SK-N-SH (cell line): ENCODE results near the gene FBXO42. TPM values are rescaled to one million over a fixed set of nuclear protein-coding genes. Genes with fewer than 3 reads are reported as not detected.
"Not testable (repeated sequence)": the region's sequence is repeated elsewhere in the genome, so short reads cannot be mapped to it uniquely, and the experiment has no call there.

Source experiments
- CTCF ChIA-PET: fragments of 300-600, 350-600 bp; formaldehyde crosslinking; extraction: SDS; loops from one replicate; lab custom pipeline; 2021; lab: Yijun Ruan, JAX
- POLR2A ChIA-PET: fragments of 350-600 bp; sonication (Branson Sonifier 250); formaldehyde crosslinking; extraction: SDS; loops from one replicate; lab custom pipeline; 2020; ENCODE audit warnings: antibody characterized with exemption, inconsistent platforms; lab: Yijun Ruan, JAX
- DNase-seq: peaks from one replicate; pipeline ENCODE4 v3.0.0; 2012
- H2AFZ ChIP-seq: fragments of 200-600 bp; sonication (generic); 2 replicates; pipeline ENCODE4 v1.8.1; 2016; ENCODE audit warnings: antibody characterized with exemption, mild to moderate bottlenecking, low read depth
- H3F3A ChIP-seq: fragments of 200-600 bp; sonication (generic); replicated peaks from 2 replicates; pipeline ENCODE3; 2016; ENCODE audit warnings: antibody characterized with exemption, mild to moderate bottlenecking; ENCODE audit not compliant: insufficient read depth
- H3K27ac ChIP-seq, 2 experiments: fragments of 200-500 bp in 1 of 2; fragments of 200-600 bp in 1 of 2; sonication (Bioruptor generic) in 1 of 2; sonication (generic), shearing (Covaris generic) in 1 of 2; 2 replicates each; pipeline versions ENCODE4 v1.5.1 to v1.6.1; 2014 to 2016; ENCODE audit warnings: low read depth in 2 of 2, inconsistent platforms in 1 of 2, low read length in 1 of 2, mild to moderate bottlenecking in 1 of 2, mixed read lengths in 1 of 2
- H3K27me3 ChIP-seq: fragments of 200-600 bp; sonication (generic), shearing (Covaris generic); 2 replicates; pipeline ENCODE4 v1.6.1; 2016; ENCODE audit warnings: mixed run types; ENCODE audit not compliant: insufficient read depth
- H3K36me3 ChIP-seq, 2 experiments: fragments of 200-500 bp in 1 of 2; fragments of 200-600 bp in 1 of 2; sonication (Bioruptor generic) in 1 of 2; sonication (generic) in 1 of 2; replicated peaks in 1 of 2; 2 replicates each; pipeline versions ENCODE3 to v1.5.1; 2014 to 2016; ENCODE audit warnings: low read length in 1 of 2, mild to moderate bottlenecking in 1 of 2; ENCODE audit not compliant: insufficient read depth in 2 of 2, control insufficient read depth in 1 of 2
- H3K4me1 ChIP-seq, 2 experiments: fragments of 200-500 bp in 1 of 2; fragments of 200-600 bp in 1 of 2; sonication (Bioruptor generic) in 1 of 2; sonication (generic), shearing (Covaris generic) in 1 of 2; 2 replicates each; pipeline versions ENCODE4 v1.5.1 to v1.6.1; 2014 to 2016; ENCODE audit warnings: low read depth in 1 of 2, low read length in 1 of 2, mixed run types in 1 of 2; ENCODE audit not compliant: insufficient read depth in 2 of 2, control insufficient read depth in 1 of 2
- H3K4me2 ChIP-seq: fragments of 200-600 bp; sonication (generic), shearing (Covaris generic); 2 replicates; pipeline ENCODE4 v1.6.1; 2017; ENCODE audit warnings: mixed run types
- H3K4me3 ChIP-seq, 2 experiments: fragments of 200-500 bp in 1 of 2; fragments of 200-600 bp in 1 of 2; sonication (Bioruptor generic) in 1 of 2; sonication (generic), shearing (Covaris generic) in 1 of 2; 2 replicates each; pipeline versions ENCODE4 v1.5.1 to v1.8.1; 2014 to 2016; ENCODE audit warnings: low read depth in 2 of 2, inconsistent platforms in 1 of 2, low read length in 1 of 2, mild to moderate bottlenecking in 1 of 2, mixed read lengths in 1 of 2, moderate library complexity in 1 of 2
- H3K79me2 ChIP-seq: fragments of 200-600 bp; sonication (generic); 2 replicates; pipeline ENCODE4 v1.8.1; 2017; ENCODE audit warnings: mild to moderate bottlenecking; ENCODE audit not compliant: insufficient read depth
- H3K9ac ChIP-seq: fragments of 200-600 bp; sonication (generic); 2 replicates; pipeline ENCODE4 v1.6.1; 2017; ENCODE audit warnings: mixed run types
- H3K9me2 ChIP-seq: fragments of 200-600 bp; sonication (generic); 2 replicates; pipeline ENCODE4 v1.6.1; 2017; ENCODE audit warnings: mixed run types
- H3K9me3 ChIP-seq: fragments of 200-600 bp; sonication (generic); 2 replicates; pipeline ENCODE4 v1.6.1; 2017; ENCODE audit warnings: mixed run types, mild to moderate bottlenecking, moderate library complexity
- H4K20me1 ChIP-seq: fragments of 200-600 bp; sonication (generic); 2 replicates; pipeline ENCODE4 v1.6.1; 2017; ENCODE audit warnings: mild to moderate bottlenecking, mixed run types; ENCODE audit not compliant: insufficient read depth
- CHD2 ChIP-seq: fragments of 150-350 bp; IDR thresholded peaks from 2 replicates; pipeline ENCODE4 v1.6.1; 2018; ENCODE audit warnings: low read length; ENCODE audit not compliant: partially characterized antibody
- EP300 ChIP-seq, 2 experiments: IDR thresholded peaks; 2 replicates each; pipeline versions ENCODE4 v1.4.0 to v1.6.1; 2012; ENCODE audit warnings: borderline replicate concordance in 1 of 2, low read depth in 1 of 2, low read length in 1 of 2
- EZH2phosphoT487 ChIP-seq: fragments of 200-600 bp; sonication (generic); IDR thresholded peaks from 2 replicates; pipeline ENCODE4 v1.6.1; 2017; ENCODE audit warnings: low read depth, mixed run types, mild to moderate bottlenecking, antibody characterized with exemption, moderate library complexity, borderline replicate concordance
- FOSL2 ChIP-seq: IDR thresholded peaks from 2 replicates; pipeline ENCODE4 v1.4.0; 2012; ENCODE audit warnings: low read depth, mild to moderate bottlenecking, moderate library complexity, borderline replicate concordance
- GABPA ChIP-seq: IDR thresholded peaks from 2 replicates; pipeline ENCODE4 v1.4.0; 2012; ENCODE audit warnings: low read depth, mild to moderate bottlenecking
- MAX ChIP-seq: IDR thresholded peaks from 2 replicates; pipeline ENCODE4 v1.4.0; 2012; ENCODE audit warnings: low read depth
- PBX3 ChIP-seq: IDR thresholded peaks from 2 replicates; pipeline ENCODE4; 2012
- POLR2AphosphoS5 ChIP-seq: IDR thresholded peaks from 2 replicates; pipeline ENCODE4 v1.6.1; 2012; ENCODE audit warnings: low read depth, low read length
- SIN3A ChIP-seq: IDR thresholded peaks from 2 replicates; pipeline ENCODE4 v1.6.1; 2012; ENCODE audit warnings: low read depth, mild to moderate bottlenecking, low read length, moderate library complexity, borderline replicate concordance
- SMC3 ChIP-seq: IDR thresholded peaks from 2 replicates; pipeline ENCODE4 v1.6.1; 2012; ENCODE audit warnings: low read depth, low read length, improper control_type of control experiment
- TAF1 ChIP-seq: IDR thresholded peaks from 2 replicates; pipeline ENCODE4 v1.6.1; 2012; ENCODE audit warnings: low read depth, mild to moderate bottlenecking, low read length, moderate library complexity, borderline replicate concordance
- TEAD4 ChIP-seq: IDR thresholded peaks from 2 replicates; pipeline ENCODE4 v1.4.0; 2012; ENCODE audit warnings: mild to moderate bottlenecking, borderline replicate concordance; ENCODE audit not compliant: insufficient read depth
- YY1 ChIP-seq: IDR thresholded peaks from 2 replicates; pipeline ENCODE4 v1.4.0; 2012; ENCODE audit warnings: low read depth, mild to moderate bottlenecking
- WGBS: methylation state at CpG from one replicate; pipeline ENCODE4 v1.1.6; 2017; ENCODE audit warnings: low lambda C conversion rate; 5-methylcytosine and 5-hydroxymethylcytosine counted together
- polyA plus RNA-seq, 3 experiments: library from polyadenylated mRNA; depleted of rRNA; stranded (reverse); fragments of >200 nt; gene quantifications; 2 replicates each; pipeline ENCODE4 v1.2.3, GENCODE V29; 2012

Gene FBXO42
- polyA plus RNA-seq, 1 of the 3 experiments (the other 2 are of a cell fraction), result 8.6 TPM

GRCh38 chr1:16224472-16224871, 127.8 kb downstream of the FBXO42 start:
- WGBS, result 79% methylated on average over 3 of the region's 3 CpGs

GRCh38 chr1:16222716-16223115, 129.6 kb downstream of the FBXO42 start:
- H3K4me3 ChIP-seq, H3K27me3 ChIP-seq, H3K9ac ChIP-seq, H3K4me1 ChIP-seq, H3K27ac ChIP-seq, H2AFZ ChIP-seq, H3F3A ChIP-seq, POLR2A ChIA-PET, H3K79me2 ChIP-seq, H3K4me2 ChIP-seq, H3K9me2 ChIP-seq, H3K36me3 ChIP-seq, DNase-seq, H4K20me1 ChIP-seq, H3K9me3 ChIP-seq: not testable (repeated sequence)
- WGBS, result 93% methylated on average over 14 of the region's 14 CpGs
- CTCF ChIA-PET, result interaction anchor here (0.9 to 2.5 kb wide), 3 partner anchors 10 to 144 kb away, joined by 3 to 9 read pairs (median 6); no protein-coding TSS in a partner anchor

More at GRCh38 chr1:16224472-16224871, 127.8 kb downstream of the FBXO42 start:
- H4K20me1 ChIP-seq, result no peaks in the 10 kb centered on the region
- H3K4me1 ChIP-seq, result no peaks in the 10 kb centered on the region
- H2AFZ ChIP-seq, result no peak overlapping the region
- TF ChIP-seq FOSL2 (no peak), MAX (no peak), YY1 (no peak), GABPA (no peak), TAF1 (no peak), EP300 (IDR thresholded peaks at IDR 0.05; ENCODE audit: borderline replicate concordance in 1 of 2, low read depth in 1 of 2, low read length in 1 of 2) (no peak), PBX3 (no peak), EZH2phosphoT487 (no peak), SIN3A (no peak), TEAD4 (no peak), CHD2 (no peak), SMC3 (no peak), POLR2AphosphoS5 (no peak)
- no peaks in the 10 kb centered on the region for H3F3A ChIP-seq
- no peaks in the 10 kb centered on the region for H3K9me2 ChIP-seq
- DNase-seq, result no peak
- no peaks in the 10 kb centered on the region for H3K9me3 ChIP-seq
- H3K27me3 ChIP-seq, result no peaks in the 10 kb centered on the region
- no peak overlapping the region for H3K4me3 ChIP-seq
- no peak overlapping the region for H3K27ac ChIP-seq
- ChIA-PET CTCF (interaction anchor here (1.1 to 1.4 kb wide), 2 partner anchors 12 to 38 kb away, joined by 3 read pairs; no protein-coding TSS in a partner anchor), POLR2A (no interaction called here)
- no peak overlapping the region for H3K9ac ChIP-seq
- no peaks in the 10 kb centered on the region for H3K79me2 ChIP-seq
- H3K36me3 ChIP-seq, result no peaks in the 10 kb centered on the region
- H3K4me2 ChIP-seq, result no peak overlapping the region
